Endothelial cell (in vitro differentiated cells): ENCODE measurements around the gene NOB1. TPM values are rescaled to one million over a fixed set of nuclear protein-coding genes. Genes with fewer than 3 reads are reported as not detected.
"Not testable (repeated sequence)": the region's sequence is repeated elsewhere in the genome, so short reads cannot be mapped to it uniquely, and the experiment has no call there.

Experiments used
- DNase-seq: peaks from one replicate; pipeline ENCODE4 v3.0.0; 2021; ENCODE audit warnings: low spot score
- H3K27ac Mint-ChIP-seq: one replicate; pipeline ENCODE4 v1.8.0; 2021; ENCODE audit warnings: mixed read lengths, inconsistent platforms; ENCODE audit not compliant: unreplicated experiment
- H3K27me3 Mint-ChIP-seq: one replicate; pipeline ENCODE4 v1.8.0; 2021; ENCODE audit warnings: mild to moderate bottlenecking, moderate library complexity, mixed read lengths, inconsistent platforms; ENCODE audit not compliant: unreplicated experiment
- H3K36me3 Mint-ChIP-seq: one replicate; pipeline ENCODE4 v1.8.0; 2021; ENCODE audit warnings: mild to moderate bottlenecking, low read depth, mixed read lengths, inconsistent platforms; ENCODE audit not compliant: unreplicated experiment
- H3K4me1 Mint-ChIP-seq: one replicate; pipeline ENCODE4 v1.8.0; 2021; ENCODE audit warnings: mild to moderate bottlenecking, mixed read lengths, inconsistent platforms; ENCODE audit not compliant: unreplicated experiment
- H3K4me3 Mint-ChIP-seq: one replicate; pipeline ENCODE4 v1.8.0; 2021; ENCODE audit warnings: mild to moderate bottlenecking, mixed read lengths, inconsistent platforms; ENCODE audit not compliant: unreplicated experiment
- H3K9me3 Mint-ChIP-seq: one replicate; pipeline ENCODE4 v1.8.0; 2021; ENCODE audit warnings: mixed read lengths, inconsistent platforms; ENCODE audit not compliant: unreplicated experiment
- total RNA-seq: library from RNA; stranded (reverse); fragmentation: NEBNext Ultra II Directional; extraction: Animal tissue kit (Norgen Biotek cat#: 25700); gene quantifications from one replicate; pipeline ENCODE4 v1.2.1, GENCODE V29; 2021; ENCODE audit not compliant: unreplicated experiment
- TF ChIP-seq, protein P1 (sequence below): fragments of 200-600 bp; sonication (generic); IDR thresholded peaks from one replicate; pipeline ENCODE4 v1.5.0; 2021; ENCODE audit warnings: antibody characterized with exemption; ENCODE audit not compliant: unreplicated experiment

Gene NOB1
- total RNA-seq, 1 donor from 2014 or later: 46.8 TPM

DNA sequence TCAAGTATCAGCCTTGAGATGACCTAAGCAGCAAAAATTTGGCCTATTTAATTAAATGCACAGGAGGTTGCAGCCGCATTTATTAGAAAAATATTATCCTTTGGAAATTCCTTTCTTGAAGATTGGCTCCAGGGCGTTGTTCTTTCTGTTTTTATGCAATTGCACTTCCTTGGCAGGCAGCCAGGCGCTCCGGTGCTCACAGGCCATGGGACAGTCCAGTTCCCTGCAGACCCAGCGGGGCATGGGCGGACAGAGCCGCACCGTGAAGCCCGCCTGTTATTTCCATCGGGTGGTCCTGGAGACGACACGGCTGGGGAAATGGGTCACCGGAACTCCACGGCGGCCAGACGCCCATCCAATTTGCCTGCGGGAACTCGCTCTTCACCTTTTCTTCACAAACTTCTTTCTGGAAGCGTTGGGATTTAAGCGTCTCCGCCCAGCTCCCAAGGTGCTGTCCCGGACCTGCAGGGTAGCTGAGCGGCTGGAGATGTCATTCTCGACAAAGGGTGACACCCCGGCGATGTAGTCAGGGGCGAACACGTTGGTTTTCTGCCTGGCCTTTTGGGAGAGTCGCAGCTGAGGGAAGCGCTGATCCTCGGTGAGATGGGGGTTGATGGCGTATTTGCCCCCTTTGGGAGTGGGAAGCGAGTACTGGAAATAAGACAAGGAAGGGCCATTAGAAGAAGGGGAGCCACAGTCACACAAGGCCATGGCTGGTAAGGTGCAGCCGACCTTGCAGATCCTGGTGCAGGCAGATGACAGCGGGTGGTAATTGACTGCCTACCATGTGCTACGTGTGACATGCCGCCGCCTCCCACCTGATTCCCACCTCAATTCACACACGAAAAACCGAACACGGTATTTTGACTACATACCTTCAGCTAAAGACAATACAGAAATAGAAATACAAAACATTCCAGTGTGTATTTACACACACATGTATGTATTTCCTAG, 12.5 kb downstream of the NOB1 start:
- peaks cover 6% of the 10 kb centered on the region for H3K4me1 Mint-ChIP-seq
- TF ChIP-seq, protein P1, sequence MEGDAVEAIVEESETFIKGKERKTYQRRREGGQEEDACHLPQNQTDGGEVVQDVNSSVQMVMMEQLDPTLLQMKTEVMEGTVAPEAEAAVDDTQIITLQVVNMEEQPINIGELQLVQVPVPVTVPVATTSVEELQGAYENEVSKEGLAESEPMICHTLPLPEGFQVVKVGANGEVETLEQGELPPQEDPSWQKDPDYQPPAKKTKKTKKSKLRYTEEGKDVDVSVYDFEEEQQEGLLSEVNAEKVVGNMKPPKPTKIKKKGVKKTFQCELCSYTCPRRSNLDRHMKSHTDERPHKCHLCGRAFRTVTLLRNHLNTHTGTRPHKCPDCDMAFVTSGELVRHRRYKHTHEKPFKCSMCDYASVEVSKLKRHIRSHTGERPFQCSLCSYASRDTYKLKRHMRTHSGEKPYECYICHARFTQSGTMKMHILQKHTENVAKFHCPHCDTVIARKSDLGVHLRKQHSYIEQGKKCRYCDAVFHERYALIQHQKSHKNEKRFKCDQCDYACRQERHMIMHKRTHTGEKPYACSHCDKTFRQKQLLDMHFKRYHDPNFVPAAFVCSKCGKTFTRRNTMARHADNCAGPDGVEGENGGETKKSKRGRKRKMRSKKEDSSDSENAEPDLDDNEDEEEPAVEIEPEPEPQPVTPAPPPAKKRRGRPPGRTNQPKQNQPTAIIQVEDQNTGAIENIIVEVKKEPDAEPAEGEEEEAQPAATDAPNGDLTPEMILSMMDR: no peak
- H3K4me3 Mint-ChIP-seq: no peak overlapping the region
- no peak for DNase-seq
- no peak overlapping the region for H3K27ac Mint-ChIP-seq
- H3K27me3 Mint-ChIP-seq: no peaks in the 10 kb centered on the region
- H3K36me3 Mint-ChIP-seq: peaks cover 40% of the 10 kb centered on the region
- no peaks in the 10 kb centered on the region for H3K9me3 Mint-ChIP-seq

GRCh38 chr16:69741519-69741918, 13.2 kb downstream of the NOB1 start:
- no peaks in the 10 kb centered on the region for H3K9me3 Mint-ChIP-seq
- no peak for DNase-seq
- peaks cover 39% of the 10 kb centered on the region for H3K36me3 Mint-ChIP-seq
- H3K4me3 Mint-ChIP-seq: no peak overlapping the region
- no peak overlapping the region for H3K27ac Mint-ChIP-seq
- TF ChIP-seq, protein P1: no peak
- no peaks in the 10 kb centered on the region for H3K27me3 Mint-ChIP-seq
- peaks cover 6% of the 10 kb centered on the region for H3K4me1 Mint-ChIP-seq

DNA sequence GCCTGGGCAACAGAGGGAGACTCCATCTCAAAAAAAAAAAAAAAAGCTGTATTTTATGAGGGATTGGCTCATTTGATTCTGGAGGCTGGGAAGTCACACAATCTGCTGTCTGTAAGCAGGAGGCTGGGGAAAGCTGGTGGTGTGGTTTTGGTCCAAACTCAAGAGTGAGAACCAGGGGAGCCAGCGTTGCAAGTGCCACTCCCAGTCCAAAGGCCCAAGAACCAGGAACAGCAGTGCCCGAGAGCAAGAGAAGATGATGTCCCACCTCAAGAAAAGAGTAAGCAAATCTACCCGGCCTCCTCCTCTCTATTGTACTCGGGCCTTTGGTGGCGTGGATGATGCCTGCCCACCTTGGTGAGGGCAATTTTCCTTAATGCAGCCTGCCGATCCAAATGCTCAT, 22.6 kb downstream of the NOB1 start:
- H3K4me3 Mint-ChIP-seq: no peak overlapping the region
- DNase-seq: no peak
- TF ChIP-seq, protein P1: no peak

DNA sequence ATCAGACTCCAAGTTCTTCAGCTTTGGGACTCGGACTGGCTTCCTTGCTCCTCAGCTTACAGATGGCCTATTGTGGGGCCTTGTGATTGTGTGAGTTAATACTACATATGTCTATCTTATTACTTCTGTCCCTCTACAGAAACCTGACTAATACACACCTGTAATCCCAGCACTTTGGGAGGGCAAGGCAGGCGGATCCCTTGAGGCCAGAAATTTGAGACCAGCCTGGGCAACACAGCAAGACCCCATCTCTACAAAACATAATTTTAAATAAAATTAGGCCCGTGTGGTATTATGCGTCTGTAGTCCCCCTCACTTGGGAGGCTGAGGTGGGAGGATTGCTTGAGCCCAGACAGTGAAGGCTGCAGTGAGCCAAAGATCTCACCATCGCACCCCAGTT, 23.4 kb downstream of the NOB1 start:
- peaks cover 16% of the 10 kb centered on the region for H3K27me3 Mint-ChIP-seq
- not testable (repeated sequence) for H3K27ac Mint-ChIP-seq, H3K4me3 Mint-ChIP-seq, H3K36me3 Mint-ChIP-seq, DNase-seq, H3K9me3 Mint-ChIP-seq, H3K4me1 Mint-ChIP-seq

More for the DNA sequence above, 22.6 kb downstream of the NOB1 start:
- Mint-ChIP-seq H3K36me3 (peaks cover 4% of the 10 kb centered on the region), H3K9me3 (no peaks in the 10 kb centered on the region), H3K27ac (no peak overlapping the region), H3K4me1 (no peaks in the 10 kb centered on the region), H3K27me3 (peaks cover 8% of the 10 kb centered on the region)

GRCh38 chr16:69729030-69729429, 25.7 kb downstream of the NOB1 start:
- not testable (repeated sequence) for H3K4me3 Mint-ChIP-seq, H3K4me1 Mint-ChIP-seq, DNase-seq, H3K36me3 Mint-ChIP-seq, H3K9me3 Mint-ChIP-seq, H3K27ac Mint-ChIP-seq
- H3K27me3 Mint-ChIP-seq: peaks cover 22% of the 10 kb centered on the region

- Mint-ChIP-seq H3K9me3 (no peaks in the 10 kb centered on the region), H3K27ac (no peak overlapping the region), H3K4me3 (no peak overlapping the region), H3K27me3 (peaks cover 24% of the 10 kb centered on the region), H3K36me3 (peaks cover 4% of the 10 kb centered on the region), H3K4me1 (peaks cover 10% of the 10 kb centered on the region)
- no peak for DNase-seq
- TF ChIP-seq, protein P1: no peak
Measured at GRCh38 chr16:69727916-69728270, 26.8 kb downstream of the NOB1 start.
